Astrocyte of the cerebellum (primary cell): ENCODE data around the gene RNF40.

ENCODE experiments used
- DNase-seq: peaks from one replicate; pipeline ENCODE4 v3.0.0-alpha.2; 2011; ENCODE audit warnings: low read depth
- H3K4me3 ChIP-seq: 2 replicates; pipeline ENCODE4 v1.5.1; 2011; ENCODE audit warnings: mild to moderate bottlenecking, low read depth, low read length, moderate library complexity
- CTCF ChIP-seq: IDR thresholded peaks from 2 replicates; pipeline ENCODE4 v1.5.1; 2012; ENCODE audit warnings: low read length, low read depth, moderate library complexity, mild to moderate bottlenecking; ENCODE audit errors: missing control alignments
- in situ Hi-C: cut with HindIII; loops from 2 replicates; pipeline ENCODE4 v1.10.0; 2017; ENCODE audit warnings: low sequenced_read_pairs

RNF40 gene

DNA sequence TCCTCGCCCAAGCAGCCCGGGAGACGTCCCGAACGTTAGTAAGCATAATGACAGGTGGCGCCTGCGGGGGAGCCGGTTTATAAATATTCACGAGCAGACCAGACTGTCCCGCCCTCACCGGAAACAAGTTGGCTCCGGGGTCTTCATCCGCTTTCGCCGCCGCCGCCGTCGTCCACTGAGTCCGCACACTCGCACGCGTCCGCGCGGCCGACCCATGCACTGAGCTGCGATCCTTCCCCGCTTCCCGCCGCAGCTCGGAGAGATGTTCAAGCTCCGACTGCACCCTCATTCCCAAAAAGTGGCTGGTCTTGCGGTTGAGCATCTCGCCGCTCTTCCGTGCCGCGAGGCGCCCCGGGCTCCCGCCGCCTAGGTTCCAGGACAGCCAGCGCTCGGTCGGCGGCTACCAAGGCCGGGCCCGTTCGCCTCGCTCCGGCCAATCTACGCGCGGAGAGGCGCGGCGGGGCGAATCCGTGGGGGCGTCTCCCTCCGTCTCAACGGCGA lies 645 bp upstream of the RNF40 start:
- peak overlapping the region; percentile 74 for H3K4me3 ChIP-seq
- DNase-seq, result no peak
- in situ Hi-C loops, result no loop called here

DNA sequence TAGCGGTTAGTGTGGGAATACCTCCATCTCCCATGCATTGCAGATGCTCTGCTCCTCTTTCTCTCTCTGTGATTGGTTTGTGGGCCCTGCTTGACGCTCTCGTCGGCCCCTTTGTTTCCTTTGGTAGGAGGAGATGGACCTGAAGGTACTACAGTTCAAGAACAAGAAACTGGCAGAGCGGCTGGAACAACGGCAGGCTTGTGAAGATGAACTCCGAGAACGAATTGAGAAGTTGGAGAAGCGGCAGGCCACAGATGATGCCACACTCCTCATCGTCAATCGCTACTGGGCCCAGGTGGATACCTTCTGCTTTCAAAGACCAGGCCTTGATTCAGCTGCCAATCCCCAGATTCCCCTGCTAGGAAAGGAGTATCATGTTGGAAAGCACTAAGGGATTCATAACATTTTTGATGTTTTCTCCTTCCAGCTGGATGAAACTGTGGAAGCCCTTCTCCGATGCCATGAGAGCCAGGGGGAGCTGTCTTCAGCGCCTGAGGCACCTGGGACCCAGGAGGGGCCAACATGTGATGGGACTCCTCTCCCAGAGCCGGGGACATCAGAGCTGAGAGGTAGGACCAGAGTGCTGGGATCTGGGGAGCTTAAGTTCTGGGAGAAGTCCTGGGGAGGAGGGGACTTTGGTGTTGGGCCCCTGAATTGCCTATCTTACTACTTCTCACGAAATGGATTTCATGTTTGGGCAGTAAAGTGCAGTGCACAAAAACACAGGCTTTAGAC lies 1.0 kb downstream of the RNF40 start:
- H3K4me3 ChIP-seq, result peak overlapping the region; percentile 74
- DNase-seq, result no peak
- in situ Hi-C loops, result no loop called here
- no peak for TF ChIP-seq CTCF

More for the DNA sequence above, 645 bp upstream of the RNF40 start:
- TF ChIP-seq CTCF, result no peak

DNA sequence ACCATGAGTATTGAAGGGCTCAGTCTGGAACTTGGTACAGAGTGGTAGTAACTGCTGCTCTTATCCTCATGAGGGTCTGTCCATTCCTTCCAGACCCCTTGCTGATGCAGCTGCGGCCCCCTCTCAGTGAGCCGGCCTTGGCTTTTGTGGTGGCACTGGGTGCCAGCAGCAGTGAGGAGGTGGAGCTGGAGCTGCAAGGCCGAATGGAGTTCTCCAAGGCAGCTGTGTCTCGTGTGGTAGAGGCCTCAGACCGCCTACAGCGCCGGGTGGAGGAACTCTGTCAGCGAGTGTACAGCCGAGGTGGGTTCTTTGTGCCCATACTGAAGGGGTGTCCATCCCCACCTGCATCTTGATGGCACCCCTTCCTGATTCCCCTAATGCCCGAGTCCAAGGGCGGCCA lies 2.0 kb downstream of the RNF40 start:
- no peak overlapping the region for H3K4me3 ChIP-seq
- TF ChIP-seq CTCF, result no peak
- in situ Hi-C loops, result no loop called here
- no peak for DNase-seq

GRCh38 chr16:30764816-30765465 lies 2.8 kb downstream of the RNF40 start:
- in situ Hi-C loops, result no loop called here
- DNase-seq, result no peak
- no peak overlapping the region for H3K4me3 ChIP-seq
- TF ChIP-seq CTCF, result no peak

- no peak for DNase-seq
- H3K4me3 ChIP-seq, result no peak overlapping the region
Observed at GRCh38 chr16:30766206-30766932, 4.2 kb downstream of the RNF40 start.

More at GRCh38 chr16:30766206-30766932, 4.2 kb downstream of the RNF40 start:
- no peak for TF ChIP-seq CTCF
- in situ Hi-C loops, result no loop called here
